ENCODE measurements around the gene DARS2.
"Not testable (repeated sequence)": the region's sequence is repeated elsewhere in the genome, so short reads cannot be mapped to it uniquely, and the experiment has no call there.

The DARS2 gene

GRCh38 chr1:173824315-173825081, at the start of gene DARS2, which contains the start of gene CENPL:
TSS of gene DARS2 (plus strand) at chr1:173824673. CDS start at chr1:173825230, 557 bp downstream.
TSS of gene CENPL (minus strand) at chr1:173824883. CDS start at chr1:173811299, 13,584 bp downstream.
- DNase-seq = peak; percentile 82 to 90

GRCh38 chr1:173775578-173776226, 48.8 kb upstream of the DARS2 start:
- DNase-seq = no peak

- DNase-seq = no peak
Measured at GRCh38 chr1:173779936-173780335, 44.5 kb upstream of the DARS2 start.

GRCh38 chr1:173784997-173785396, 39.5 kb upstream of the DARS2 start:
- no peak for DNase-seq

GRCh38 chr1:173789841-173790240, 34.6 kb upstream of the DARS2 start:
- DNase-seq = no peak

GRCh38 chr1:173798078-173798477, 26.4 kb upstream of the DARS2 start:
- DNase-seq = no peak

GRCh38 chr1:173799995-173800394, 24.5 kb upstream of the DARS2 start:
- DNase-seq = not testable (repeated sequence)

GRCh38 chr1:173802961-173803360, 21.5 kb upstream of the DARS2 start:
- no peak for DNase-seq

- not testable (repeated sequence) for DNase-seq
Measured at GRCh38 chr1:173813654-173814053, 10.8 kb upstream of the DARS2 start.

- DNase-seq = no peak
Measured at GRCh38 chr1:173818459-173818858, 6.0 kb upstream of the DARS2 start.

GRCh38 chr1:173821680-173822079, 2.8 kb upstream of the DARS2 start:
- DNase-seq = no peak

- no peak for DNase-seq
Measured at GRCh38 chr1:173823781-173824314, 625 bp upstream of the DARS2 start.

- no peak for DNase-seq
Measured at GRCh38 chr1:173827611-173828010, 3.1 kb downstream of the DARS2 start.

- DNase-seq = no peak
Measured at GRCh38 chr1:173832748-173833147, 8.3 kb downstream of the DARS2 start.

- DNase-seq = no peak
Measured at GRCh38 chr1:173852105-173852504, 27.6 kb downstream of the DARS2 start.

GRCh38 chr1:173853074-173853473, 28.6 kb downstream of the DARS2 start:
- DNase-seq = no peak

- no peak for DNase-seq
Measured at GRCh38 chr1:173856014-173856413, 31.5 kb downstream of the DARS2 start.

- no peak for DNase-seq
Measured at GRCh38 chr1:173856903-173857302, 32.4 kb downstream of the DARS2 start.

- no peak for DNase-seq
Measured at GRCh38 chr1:173857363-173857917, 33.0 kb downstream of the DARS2 start.

- DNase-seq = not testable (repeated sequence)
Measured at GRCh38 chr1:173859547-173859946, 35.1 kb downstream of the DARS2 start.

- DNase-seq = no peak
Measured at GRCh38 chr1:173860065-173860464, 35.6 kb downstream of the DARS2 start.

- DNase-seq = no peak
Measured at GRCh38 chr1:173861731-173862145, 37.3 kb downstream of the DARS2 start.

- DNase-seq = not testable (repeated sequence)
Measured at GRCh38 chr1:173862146-173862768, 37.8 kb downstream of the DARS2 start.

Measured in cerebellar nuclear complex (tissue), 1 donor.